ENCODE results near the gene XIRP2.
"Not testable (repeated sequence)": the region's sequence is repeated elsewhere in the genome, so short reads cannot be mapped to it uniquely, and the experiment has no call there.

The XIRP2 gene

GRCh38 chr2:166934817-166935216, 46.5 kb downstream of the XIRP2 start:
- no peak for DNase-seq

DNA sequence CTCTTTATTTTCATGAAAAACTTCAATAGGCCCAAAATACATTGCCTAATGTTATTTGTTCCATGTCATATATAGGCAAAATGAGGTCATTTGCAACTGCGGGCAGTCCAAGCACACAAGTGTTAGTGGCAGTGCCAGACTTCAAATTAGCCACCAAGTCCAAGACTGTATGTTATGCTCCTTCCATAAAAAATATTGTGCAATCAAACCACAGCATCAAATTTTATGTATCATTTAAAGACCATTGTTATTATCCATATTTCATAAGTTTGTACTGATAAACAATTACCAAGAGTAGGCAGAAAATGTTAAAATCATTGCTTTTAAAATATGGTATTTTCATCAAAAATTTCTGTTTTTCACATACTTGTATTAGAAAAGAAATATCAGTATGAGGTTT, 54.1 kb downstream of the XIRP2 start:
- no peak for DNase-seq

- no peak for DNase-seq
Measured at GRCh38 chr2:166944909-166945308, 56.6 kb downstream of the XIRP2 start.

DNA sequence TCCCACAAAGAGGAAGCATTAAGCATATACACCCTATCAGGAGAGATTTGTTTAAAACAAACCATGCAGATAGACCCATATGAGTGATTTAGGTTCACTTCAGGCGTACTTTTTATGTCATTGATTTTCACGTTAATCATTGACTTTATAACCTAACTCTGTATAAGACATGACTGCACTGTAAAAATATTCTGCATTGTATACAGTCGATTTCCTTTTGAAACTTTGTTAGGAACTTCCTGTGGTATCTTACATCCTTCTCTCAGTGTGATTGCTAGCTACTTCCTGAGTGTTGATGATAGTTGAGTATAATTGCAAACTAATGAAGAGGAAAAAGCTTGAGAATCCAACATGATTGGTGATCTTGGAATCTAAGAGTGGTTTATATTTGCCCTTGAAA, 69.4 kb downstream of the XIRP2 start:
- no peak for DNase-seq

DNA sequence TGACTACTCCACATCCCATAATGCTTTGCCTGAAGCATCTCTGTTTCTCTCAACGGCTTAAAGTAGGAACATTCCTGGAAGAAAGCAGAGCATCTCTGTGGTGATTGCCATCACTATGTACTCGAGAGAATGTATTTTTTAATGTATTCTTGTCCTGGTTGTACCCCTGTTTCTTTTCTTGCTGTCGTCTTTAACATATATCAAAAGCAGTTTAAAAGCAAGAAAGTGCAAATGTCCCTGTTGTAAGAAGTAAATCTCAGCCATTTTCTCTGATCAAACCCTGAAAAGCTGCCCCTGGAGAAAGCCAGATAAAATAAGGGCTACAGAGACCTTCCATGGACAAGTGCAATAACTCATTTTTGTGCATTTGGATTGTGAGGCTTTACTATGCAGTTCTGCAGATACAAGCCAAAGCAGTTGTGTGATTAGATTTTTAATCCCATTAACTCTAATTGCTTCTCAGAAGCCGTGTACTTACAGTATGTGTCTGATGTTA, 70.8 kb downstream of the XIRP2 start:
- DNase-seq, result no peak

GRCh38 chr2:166959556-166959955, 71.3 kb downstream of the XIRP2 start:
- no peak for DNase-seq

- no peak for DNase-seq
Measured at GRCh38 chr2:166960702-166961270, 72.5 kb downstream of the XIRP2 start.

DNA sequence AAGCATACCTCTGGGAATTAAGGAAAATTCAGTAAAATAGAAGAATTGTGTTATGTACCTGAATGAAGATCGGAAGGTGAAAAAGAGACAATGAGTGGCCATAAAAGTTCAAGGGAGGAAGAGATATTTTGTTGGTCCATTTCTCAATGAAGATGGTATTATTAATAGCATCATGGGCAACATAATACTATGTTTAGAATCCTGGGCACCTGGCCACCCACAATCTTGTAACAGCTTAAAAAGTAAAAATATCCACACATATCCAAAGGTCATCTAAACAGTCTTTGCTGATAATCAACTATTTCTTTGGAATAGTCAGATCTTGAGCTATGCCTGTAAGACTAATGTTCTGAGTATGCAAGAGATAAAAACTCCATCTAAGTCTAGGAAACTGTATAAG, 73.7 kb downstream of the XIRP2 start:
- no peak for DNase-seq

- DNase-seq, result no peak
Measured at GRCh38 chr2:166969486-166969885, 81.2 kb downstream of the XIRP2 start.

- DNase-seq, result peak; percentile 52
Measured at GRCh38 chr2:166972002-166972401, 83.7 kb downstream of the XIRP2 start.

- no peak for DNase-seq
Measured at GRCh38 chr2:166972418-166972817, 84.1 kb downstream of the XIRP2 start.

- no peak for DNase-seq
Measured at GRCh38 chr2:166984188-166984587, 95.9 kb downstream of the XIRP2 start.

GRCh38 chr2:166984797-166985196, 96.5 kb downstream of the XIRP2 start:
- DNase-seq, result no peak

DNA sequence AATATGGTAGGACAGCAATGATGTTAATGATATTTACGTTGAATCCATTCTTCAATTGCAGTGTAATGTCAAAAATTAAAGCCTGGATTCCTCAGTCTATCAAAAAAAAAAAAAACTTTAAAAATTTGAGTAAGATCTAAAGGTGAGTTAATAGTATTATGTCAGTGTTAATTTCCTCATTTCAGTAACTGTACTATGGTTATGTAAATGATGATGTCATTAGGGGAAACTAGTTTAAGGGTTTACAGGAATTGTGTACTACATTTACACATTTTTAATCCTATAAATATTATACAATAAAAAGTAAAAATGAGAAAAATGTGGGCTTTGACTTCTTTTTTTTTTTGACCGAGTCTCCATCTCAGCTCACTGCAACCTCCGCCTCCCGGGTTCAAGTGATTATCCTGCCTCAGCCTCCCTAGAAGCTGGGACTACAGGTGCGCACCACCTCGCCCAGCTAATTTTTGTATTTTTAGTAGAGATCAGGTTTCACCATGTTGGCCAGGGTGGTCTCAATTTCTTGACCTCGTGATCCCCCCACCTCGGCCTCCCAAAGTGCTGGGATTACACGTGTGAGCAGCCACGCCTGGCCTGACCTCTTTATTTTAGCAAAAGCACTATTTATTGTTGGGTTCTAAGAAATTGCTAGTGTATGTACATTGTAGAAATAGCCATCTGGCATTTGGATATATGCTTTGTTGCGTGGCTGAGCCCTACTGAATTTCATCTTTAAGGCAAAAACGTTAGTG, 106.5 kb downstream of the XIRP2 start:
- DNase-seq, result no peak

GRCh38 chr2:166996465-166996864, 108.2 kb downstream of the XIRP2 start:
- no peak for DNase-seq

DNA sequence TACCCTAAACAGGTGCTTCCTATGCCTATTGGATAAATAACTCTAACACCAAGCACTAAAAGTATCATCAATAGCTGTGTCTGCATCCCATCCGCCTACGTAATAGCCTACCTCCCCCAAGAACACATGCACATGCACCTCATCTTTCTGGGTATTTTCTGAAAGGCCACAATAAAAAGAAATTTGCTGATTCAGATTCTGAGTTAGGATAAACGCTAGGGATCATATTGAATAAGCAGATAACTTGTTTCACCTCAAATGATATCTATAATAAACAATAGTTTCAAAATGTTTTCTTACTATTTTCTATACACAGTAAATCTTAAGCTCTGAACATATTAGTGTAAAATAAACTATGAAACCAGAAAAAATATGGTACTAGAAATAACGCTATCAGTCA, 112.9 kb downstream of the XIRP2 start:
- no peak for DNase-seq

GRCh38 chr2:167005096-167005495, 116.8 kb downstream of the XIRP2 start:
- DNase-seq, result no peak

DNA sequence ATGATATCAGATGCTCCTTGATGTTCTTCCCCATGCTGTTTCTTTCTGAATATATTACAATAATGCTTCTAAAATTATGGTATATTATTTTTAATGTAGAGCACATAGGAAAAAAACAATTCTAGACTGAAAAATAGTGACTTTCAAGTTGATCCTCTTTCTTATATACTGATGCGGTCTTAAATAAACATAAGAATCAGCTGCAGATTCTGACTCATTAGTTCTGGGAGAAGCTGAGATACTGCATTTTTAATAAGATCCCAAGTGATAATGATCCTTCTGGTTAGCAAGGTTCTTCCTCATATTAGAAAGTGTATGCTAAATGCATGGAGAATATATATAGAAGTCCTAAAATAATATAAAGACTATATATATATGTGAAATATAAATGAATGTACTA, 124.9 kb downstream of the XIRP2 start:
- no peak for DNase-seq

DNA sequence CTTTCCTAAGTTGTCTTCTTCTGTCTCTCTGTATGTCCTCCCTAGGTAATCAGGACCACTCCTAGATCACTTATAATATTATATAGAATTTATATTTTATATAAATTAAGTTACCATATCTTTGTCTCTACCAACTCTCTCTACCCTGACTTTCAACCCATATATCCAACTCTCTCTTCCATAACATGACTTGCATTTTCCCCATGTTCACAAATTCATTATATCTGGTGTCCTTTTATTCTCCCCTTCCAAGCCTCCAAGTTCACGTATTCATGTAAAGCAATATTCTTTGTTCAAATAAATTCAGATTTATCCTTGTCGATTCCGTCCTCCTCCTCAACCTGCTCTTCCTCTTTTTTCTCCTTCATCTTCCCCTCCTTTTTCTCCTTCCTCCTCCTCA, 127.5 kb downstream of the XIRP2 start:
- DNase-seq, result no peak

- DNase-seq, result no peak
Measured at GRCh38 chr2:167017021-167017420, 128.7 kb downstream of the XIRP2 start.

- no peak for DNase-seq
Measured at GRCh38 chr2:167018590-167018989, 130.3 kb downstream of the XIRP2 start.

GRCh38 chr2:167028503-167028902, 140.2 kb downstream of the XIRP2 start:
- DNase-seq, result no peak

- DNase-seq, result not testable (repeated sequence)
Measured at GRCh38 chr2:167034976-167035375, 146.7 kb downstream of the XIRP2 start.

GRCh38 chr2:167048829-167049228, 160.5 kb downstream of the XIRP2 start:
- no peak for DNase-seq

- DNase-seq, result no peak
Measured at GRCh38 chr2:167049659-167050058, 161.4 kb downstream of the XIRP2 start.

Measured in islet precursor cell (in vitro differentiated cells).